ENCODE results near the gene ALK.

Gene ALK

DNA sequence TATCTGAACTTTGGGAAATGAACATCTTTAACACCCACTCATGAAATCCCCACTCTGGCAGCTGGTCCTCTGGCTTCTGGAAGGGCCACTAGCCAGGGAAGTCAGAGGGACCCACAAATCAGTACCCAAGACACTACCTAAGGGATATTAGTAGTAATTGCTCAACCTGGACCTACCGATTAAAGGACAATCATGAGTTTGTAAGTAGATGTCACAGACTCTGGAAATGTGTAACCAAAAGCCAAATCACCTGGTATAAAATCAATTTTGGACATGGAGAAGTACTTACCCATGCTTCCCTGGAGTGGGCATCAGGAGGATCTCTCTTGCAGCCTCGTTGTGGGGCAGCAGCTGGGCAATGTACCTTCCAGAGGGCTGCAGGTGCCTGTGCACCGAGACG is 389.8 kb downstream of the ALK start:
- no peak for DNase-seq (ENCODE audit: low read depth)
- H3K4me3 ChIP-seq (ENCODE audit: low read depth, low read length) = no peak overlapping the region
- TF ChIP-seq, protein P1, sequence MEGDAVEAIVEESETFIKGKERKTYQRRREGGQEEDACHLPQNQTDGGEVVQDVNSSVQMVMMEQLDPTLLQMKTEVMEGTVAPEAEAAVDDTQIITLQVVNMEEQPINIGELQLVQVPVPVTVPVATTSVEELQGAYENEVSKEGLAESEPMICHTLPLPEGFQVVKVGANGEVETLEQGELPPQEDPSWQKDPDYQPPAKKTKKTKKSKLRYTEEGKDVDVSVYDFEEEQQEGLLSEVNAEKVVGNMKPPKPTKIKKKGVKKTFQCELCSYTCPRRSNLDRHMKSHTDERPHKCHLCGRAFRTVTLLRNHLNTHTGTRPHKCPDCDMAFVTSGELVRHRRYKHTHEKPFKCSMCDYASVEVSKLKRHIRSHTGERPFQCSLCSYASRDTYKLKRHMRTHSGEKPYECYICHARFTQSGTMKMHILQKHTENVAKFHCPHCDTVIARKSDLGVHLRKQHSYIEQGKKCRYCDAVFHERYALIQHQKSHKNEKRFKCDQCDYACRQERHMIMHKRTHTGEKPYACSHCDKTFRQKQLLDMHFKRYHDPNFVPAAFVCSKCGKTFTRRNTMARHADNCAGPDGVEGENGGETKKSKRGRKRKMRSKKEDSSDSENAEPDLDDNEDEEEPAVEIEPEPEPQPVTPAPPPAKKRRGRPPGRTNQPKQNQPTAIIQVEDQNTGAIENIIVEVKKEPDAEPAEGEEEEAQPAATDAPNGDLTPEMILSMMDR (IDR thresholded peaks at IDR 0.05; ENCODE audit: control insufficient read depth, extremely low read depth, insufficient read depth) = no peak

GRCh38 chr2:29530281-29530680 is 391.1 kb downstream of the ALK start:
- DNase-seq (ENCODE audit: low read depth) = no peak
- TF ChIP-seq, protein P1 (IDR thresholded peaks at IDR 0.05; ENCODE audit: control insufficient read depth, extremely low read depth, insufficient read depth) = no peak
- H3K4me3 ChIP-seq (ENCODE audit: low read depth, low read length) = no peak overlapping the region

- H3K4me3 ChIP-seq (ENCODE audit: low read depth, low read length) = no peak overlapping the region
- no peak for DNase-seq (ENCODE audit: low read depth)
- TF ChIP-seq, protein P1 (IDR thresholded peaks at IDR 0.05; ENCODE audit: control insufficient read depth, extremely low read depth, insufficient read depth) = no peak
Measured at GRCh38 chr2:29528891-29529520, 392.4 kb downstream of the ALK start.

DNA sequence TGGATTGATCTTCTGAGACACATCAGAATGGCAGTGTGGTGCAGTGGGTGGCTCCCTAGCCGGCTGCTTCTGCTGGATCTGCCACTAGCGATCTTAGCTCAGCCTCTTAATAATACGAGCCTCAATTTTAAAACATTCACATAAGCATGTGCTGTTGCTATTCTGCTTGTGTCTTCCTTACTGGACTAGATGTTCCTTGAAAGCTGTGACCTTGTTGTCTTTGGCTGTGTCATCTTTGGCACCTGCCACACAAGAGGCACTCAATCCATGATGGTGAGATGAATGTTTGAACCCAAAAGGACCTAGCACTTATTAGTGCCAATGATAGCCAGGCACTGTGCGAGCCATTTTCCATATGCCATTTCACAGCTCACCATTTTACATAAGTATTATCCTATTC is 393.0 kb downstream of the ALK start:
- TF ChIP-seq, protein P1 (IDR thresholded peaks at IDR 0.05; ENCODE audit: control insufficient read depth, extremely low read depth, insufficient read depth) = no peak
- H3K4me3 ChIP-seq (ENCODE audit: low read depth, low read length) = no peak overlapping the region
- no peak for DNase-seq (ENCODE audit: low read depth)

DNA sequence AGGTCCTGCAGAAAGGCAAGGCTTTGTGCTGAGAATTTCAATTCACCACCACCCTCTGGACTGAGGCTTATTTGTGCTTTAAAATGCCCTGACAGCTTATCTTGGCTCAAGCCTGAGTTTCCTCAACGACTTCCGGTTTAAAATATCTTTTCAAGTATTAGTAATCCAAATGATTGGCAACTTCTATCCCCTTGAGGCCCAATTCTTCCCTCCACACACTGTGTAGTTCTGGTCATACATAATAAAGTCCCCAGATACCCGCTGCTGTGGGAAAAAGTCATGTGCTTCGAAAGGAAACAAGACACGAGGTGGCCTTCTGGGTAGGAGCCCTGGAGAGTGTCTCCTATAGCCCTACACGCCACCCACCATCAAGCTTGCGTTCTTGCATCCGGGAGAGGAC is 393.4 kb downstream of the ALK start:
- no peak for DNase-seq (ENCODE audit: low read depth)
- H3K4me3 ChIP-seq (ENCODE audit: low read depth, low read length) = no peak overlapping the region
- TF ChIP-seq, protein P1 (IDR thresholded peaks at IDR 0.05; ENCODE audit: control insufficient read depth, extremely low read depth, insufficient read depth) = no peak

GRCh38 chr2:29526587-29527586 is 394.5 kb downstream of the ALK start:
- no peak overlapping the region for H3K4me3 ChIP-seq (ENCODE audit: low read depth, low read length)
- DNase-seq (ENCODE audit: low read depth) = no peak
- TF ChIP-seq, protein P1 (IDR thresholded peaks at IDR 0.05; ENCODE audit: control insufficient read depth, extremely low read depth, insufficient read depth) = no peak
